Esophagus muscularis mucosa (tissue), 3 donors: Measurements from ENCODE around the gene HLA-DQB2.

Source experiments
- CTCF ChIP-seq, 3 experiments: fragments of 200-600 bp in 2 of 3; fragments of 450-650 bp in 1 of 3; sonication (generic) in 2 of 3; IDR thresholded peaks; one replicate each; pipeline ENCODE4 v1.5.1; 2017 to 2019; ENCODE audit warnings: antibody characterized with exemption in 3 of 3, mild to moderate bottlenecking in 2 of 3, moderate library complexity in 1 of 3
- POLR2A ChIP-seq: fragments of 450-650 bp; IDR thresholded peaks from one replicate; pipeline ENCODE4 v1.6.1; 2017; ENCODE audit warnings: antibody characterized with exemption, moderate library complexity, mild to moderate bottlenecking, low read depth

GRCh38 chr6:32738126-32738525 lies 25.2 kb downstream of the HLA-DQB2 start:
- TF ChIP-seq POLR2A (no peak), CTCF (IDR thresholded peaks at IDR 0.05) (no peak)
